ENCODE data around the gene STK36. TPM values are rescaled to one million over a fixed set of nuclear protein-coding genes. Genes with fewer than 3 reads are reported as not detected.
A peak's percentile ranks its signal among the peaks of the same experiment; 100 is the strongest.

Gene STK36
- total RNA-seq, 1 donor: 31.0 TPM

DNA sequence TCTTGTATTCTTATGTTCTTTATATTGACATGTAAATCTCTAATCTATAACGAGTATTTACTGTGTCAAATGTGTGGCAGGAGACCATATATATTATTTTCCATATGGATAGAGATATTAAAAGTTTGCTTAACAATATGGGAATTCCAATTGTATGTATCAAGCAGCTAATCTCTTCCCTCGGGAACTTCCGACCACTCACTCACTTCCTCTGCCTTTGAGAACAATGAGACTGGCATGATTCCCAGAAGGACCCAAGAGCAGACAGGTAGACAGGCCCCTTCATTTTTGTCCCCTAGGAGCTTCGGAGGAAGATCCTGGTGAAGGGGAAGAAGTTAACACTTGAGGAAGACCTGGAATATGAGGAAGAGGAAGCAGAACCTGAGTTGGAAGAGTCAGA, 40.0 kb upstream of the STK36 start:
- peak; percentile 80 for DNase-seq (ENCODE audit: low read depth)
- H3K4me3 ChIP-seq (ENCODE audit: low read depth, low read length): no peak overlapping the region
- TF ChIP-seq, protein P1, sequence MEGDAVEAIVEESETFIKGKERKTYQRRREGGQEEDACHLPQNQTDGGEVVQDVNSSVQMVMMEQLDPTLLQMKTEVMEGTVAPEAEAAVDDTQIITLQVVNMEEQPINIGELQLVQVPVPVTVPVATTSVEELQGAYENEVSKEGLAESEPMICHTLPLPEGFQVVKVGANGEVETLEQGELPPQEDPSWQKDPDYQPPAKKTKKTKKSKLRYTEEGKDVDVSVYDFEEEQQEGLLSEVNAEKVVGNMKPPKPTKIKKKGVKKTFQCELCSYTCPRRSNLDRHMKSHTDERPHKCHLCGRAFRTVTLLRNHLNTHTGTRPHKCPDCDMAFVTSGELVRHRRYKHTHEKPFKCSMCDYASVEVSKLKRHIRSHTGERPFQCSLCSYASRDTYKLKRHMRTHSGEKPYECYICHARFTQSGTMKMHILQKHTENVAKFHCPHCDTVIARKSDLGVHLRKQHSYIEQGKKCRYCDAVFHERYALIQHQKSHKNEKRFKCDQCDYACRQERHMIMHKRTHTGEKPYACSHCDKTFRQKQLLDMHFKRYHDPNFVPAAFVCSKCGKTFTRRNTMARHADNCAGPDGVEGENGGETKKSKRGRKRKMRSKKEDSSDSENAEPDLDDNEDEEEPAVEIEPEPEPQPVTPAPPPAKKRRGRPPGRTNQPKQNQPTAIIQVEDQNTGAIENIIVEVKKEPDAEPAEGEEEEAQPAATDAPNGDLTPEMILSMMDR (IDR thresholded peaks at IDR 0.05; ENCODE audit: insufficient read depth, low read length): no peak

DNA sequence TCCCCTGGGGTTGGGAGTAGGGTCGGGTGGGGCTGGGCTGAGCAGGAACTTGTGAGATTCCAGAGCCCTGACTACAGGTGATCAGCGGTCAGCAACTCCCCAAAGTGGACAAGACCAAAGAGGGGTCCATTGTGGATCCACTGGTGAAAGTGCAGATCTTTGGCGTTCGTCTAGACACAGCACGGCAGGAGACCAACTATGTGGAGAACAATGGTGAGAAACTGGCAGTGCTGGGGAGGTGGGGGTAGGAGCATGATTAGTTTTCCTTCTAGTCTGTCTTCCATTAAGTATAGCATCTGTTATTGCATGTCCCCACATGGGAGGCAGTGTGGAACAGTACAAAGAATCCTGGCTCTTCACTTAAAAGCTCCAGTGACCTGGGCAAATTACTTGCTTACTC, 36.2 kb upstream of the STK36 start:
- no peak overlapping the region for H3K4me3 ChIP-seq (ENCODE audit: low read depth, low read length)
- no peak for DNase-seq (ENCODE audit: low read depth)
- TF ChIP-seq, protein P1 (IDR thresholded peaks at IDR 0.05; ENCODE audit: insufficient read depth, low read length): no peak

DNA sequence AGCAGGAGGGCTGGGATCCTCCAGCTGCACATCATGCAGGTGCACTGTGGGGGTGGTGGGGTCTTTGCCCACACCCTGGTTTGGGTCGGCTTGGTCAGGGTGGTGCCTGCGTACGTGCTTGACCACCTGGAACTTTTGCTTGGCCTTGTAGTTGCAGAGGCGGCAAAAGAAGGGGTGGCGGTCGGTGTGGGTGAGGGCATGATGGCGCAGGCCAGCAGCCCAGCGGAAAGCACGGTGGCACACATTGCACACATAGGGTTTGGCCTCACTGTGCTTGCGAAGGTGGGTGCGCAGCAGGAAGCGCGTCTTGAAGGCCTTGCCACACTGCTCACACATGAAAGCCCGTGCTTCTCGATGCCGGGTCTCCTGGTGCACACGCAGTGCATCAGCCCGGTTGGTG, 33.5 kb upstream of the STK36 start:
- H3K4me3 ChIP-seq (ENCODE audit: low read depth, low read length): no peak overlapping the region
- TF ChIP-seq, protein P1 (IDR thresholded peaks at IDR 0.05; ENCODE audit: insufficient read depth, low read length): no peak

DNA sequence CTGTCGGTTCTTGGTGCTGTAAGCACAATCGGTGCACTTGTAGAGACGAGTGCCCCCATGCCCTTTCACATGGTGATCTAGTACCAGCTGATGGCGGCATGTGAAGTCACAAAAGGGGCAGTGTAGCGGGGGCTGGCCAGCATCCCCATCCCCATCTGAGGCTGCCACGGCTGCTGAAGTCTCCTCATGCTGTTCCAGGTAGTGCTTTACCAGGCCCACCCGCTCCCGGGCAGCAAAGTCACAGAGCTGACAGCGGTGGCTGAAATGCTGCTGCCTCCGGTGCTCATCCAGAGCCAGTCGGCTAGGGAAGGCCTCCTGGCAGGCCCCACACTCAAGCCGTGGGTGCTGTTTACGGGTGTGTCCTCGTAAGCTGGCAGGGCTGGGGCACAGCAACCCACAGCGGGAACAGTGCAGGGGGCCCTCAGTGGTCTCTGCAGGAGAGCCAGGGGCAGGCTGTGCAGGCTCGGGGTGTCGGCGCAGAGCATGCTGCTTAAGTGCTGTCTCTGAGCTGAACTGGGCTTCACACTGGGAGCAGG, 29.7 kb upstream of the STK36 start:
- TF ChIP-seq, protein P1 (IDR thresholded peaks at IDR 0.05; ENCODE audit: insufficient read depth, low read length): no peak
- no peak for DNase-seq (ENCODE audit: low read depth)
- H3K4me3 ChIP-seq (ENCODE audit: low read depth, low read length): no peak overlapping the region

More for the DNA sequence above, 33.5 kb upstream of the STK36 start:
- DNase-seq (ENCODE audit: low read depth): no peak

DNA sequence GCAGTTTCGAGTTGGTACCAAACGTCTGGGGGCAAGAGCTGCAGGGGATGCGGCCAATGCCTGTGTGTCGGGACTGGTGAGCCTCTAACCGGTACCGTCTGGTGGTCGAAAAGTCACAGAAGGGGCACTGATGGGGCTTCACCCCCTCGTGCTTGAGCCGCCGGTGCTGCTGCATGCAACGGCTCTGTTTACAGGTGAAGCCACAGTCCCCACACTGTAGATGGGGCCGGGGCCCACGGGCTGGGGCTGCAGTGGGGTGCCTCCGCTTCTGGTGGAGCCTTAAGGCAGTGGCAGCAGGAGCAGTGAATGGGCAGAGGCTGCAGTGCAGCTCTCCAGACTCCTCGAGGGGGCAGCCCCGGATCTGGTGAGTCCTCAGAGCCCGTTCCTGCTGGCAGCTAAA, 29.1 kb upstream of the STK36 start:
- H3K4me3 ChIP-seq (ENCODE audit: low read depth, low read length): no peak overlapping the region
- TF ChIP-seq, protein P1 (IDR thresholded peaks at IDR 0.05; ENCODE audit: insufficient read depth, low read length): no peak
- no peak for DNase-seq (ENCODE audit: low read depth)

DNA sequence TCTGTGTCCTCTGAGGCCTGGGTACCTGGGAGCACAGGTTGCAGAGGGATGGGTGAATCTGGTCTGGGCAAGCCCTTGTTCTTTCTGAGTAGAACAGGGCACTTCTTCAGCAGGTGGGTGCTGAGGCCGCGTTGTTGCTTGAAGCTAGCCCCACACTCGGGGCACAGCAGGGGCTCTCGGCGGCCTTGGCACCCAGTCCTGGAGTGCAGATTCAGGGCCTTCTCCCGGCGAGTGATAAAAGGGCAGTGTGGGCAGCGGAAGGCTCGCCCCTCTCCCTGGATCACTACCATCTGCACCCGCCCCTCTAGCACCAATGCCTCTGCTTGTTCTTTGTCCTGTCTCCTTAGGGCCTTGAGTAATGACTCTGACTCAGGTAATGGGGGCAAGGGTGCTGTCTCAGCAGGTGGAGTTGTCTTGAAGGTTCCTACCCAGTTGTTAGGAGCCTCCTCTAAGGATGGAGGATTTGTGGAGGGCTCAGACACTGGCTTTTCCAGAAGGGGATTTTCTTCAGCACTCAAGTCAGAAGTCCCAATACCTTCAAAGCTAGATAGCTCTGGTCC, 28.1 kb upstream of the STK36 start:
- H3K4me3 ChIP-seq (ENCODE audit: low read depth, low read length): no peak overlapping the region
- no peak for DNase-seq (ENCODE audit: low read depth)
- TF ChIP-seq, protein P1 (IDR thresholded peaks at IDR 0.05; ENCODE audit: insufficient read depth, low read length): no peak

DNA sequence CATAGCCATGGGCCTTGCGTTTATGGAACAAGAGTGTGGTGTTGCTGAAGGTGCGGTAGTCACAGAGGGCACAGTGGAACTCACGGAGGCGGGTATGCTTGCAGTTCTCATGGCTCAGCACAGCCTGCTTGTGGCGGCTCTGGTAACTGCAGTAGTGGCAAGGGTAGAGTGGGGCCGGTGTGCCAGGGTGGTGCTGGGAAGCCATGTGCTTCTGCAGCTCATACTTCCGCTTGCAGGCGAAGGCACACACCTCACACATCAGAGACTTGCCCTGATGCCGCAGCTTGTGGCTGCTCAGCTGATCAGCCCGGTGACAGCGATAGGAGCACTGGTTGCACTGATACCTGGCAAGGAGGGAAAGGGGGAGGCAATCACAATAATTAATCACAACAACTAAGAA, 27.2 kb upstream of the STK36 start:
- TF ChIP-seq, protein P1 (IDR thresholded peaks at IDR 0.05; ENCODE audit: insufficient read depth, low read length): no peak
- H3K4me3 ChIP-seq (ENCODE audit: low read depth, low read length): no peak overlapping the region
- no peak for DNase-seq (ENCODE audit: low read depth)
